Glutamatergic neuron (in vitro differentiated cells): ENCODE results near the gene LDAF1. TPM values are rescaled to one million over a fixed set of nuclear protein-coding genes. Genes with fewer than 3 reads are reported as not detected.
"Not testable (repeated sequence)": the region's sequence is repeated elsewhere in the genome, so short reads cannot be mapped to it uniquely, and the experiment has no call there.

Experiments used
- DNase-seq: peaks from one replicate; pipeline ENCODE4 v3.0.0; 2022
- H3K27ac Mint-ChIP-seq: one replicate; pipeline ENCODE4 v1.8.0; 2020; ENCODE audit warnings: mild to moderate bottlenecking, mixed read lengths, inconsistent platforms; ENCODE audit not compliant: unreplicated experiment
- H3K27me3 Mint-ChIP-seq: one replicate; pipeline ENCODE4 v1.8.0; 2020; ENCODE audit warnings: mild to moderate bottlenecking, moderate library complexity, mixed read lengths, inconsistent platforms; ENCODE audit not compliant: unreplicated experiment
- H3K36me3 Mint-ChIP-seq: one replicate; pipeline ENCODE4 v1.8.0; 2020; ENCODE audit warnings: mild to moderate bottlenecking, mixed read lengths, inconsistent platforms; ENCODE audit not compliant: unreplicated experiment
- H3K4me1 Mint-ChIP-seq: one replicate; pipeline ENCODE4 v1.8.0; 2020; ENCODE audit warnings: mild to moderate bottlenecking, low read depth, mixed read lengths, inconsistent platforms; ENCODE audit not compliant: unreplicated experiment
- H3K4me3 Mint-ChIP-seq: one replicate; pipeline ENCODE4 v1.8.0; 2020; ENCODE audit warnings: mild to moderate bottlenecking, mixed read lengths, inconsistent platforms; ENCODE audit not compliant: unreplicated experiment
- H3K9me3 Mint-ChIP-seq: one replicate; pipeline ENCODE4 v1.8.0; 2020; ENCODE audit warnings: mild to moderate bottlenecking, moderate library complexity, mixed read lengths, inconsistent platforms; ENCODE audit not compliant: unreplicated experiment
- CTCF ChIP-seq: fragments of 200-600 bp; sonication (generic); IDR thresholded peaks from one replicate; pipeline ENCODE4 v1.5.0; 2021; ENCODE audit not compliant: partially characterized antibody, unreplicated experiment
- total RNA-seq: library from RNA; stranded (reverse); fragmentation: NEBNext Ultra II Directional; extraction: Animal tissue kit (Norgen Biotek cat#: 25700); gene quantifications from one replicate; pipeline ENCODE4 v1.2.1, GENCODE V29; 2021; ENCODE audit not compliant: unreplicated experiment

LDAF1 gene
- total RNA-seq, 1 donor from 2014 or later: 23.2 TPM

- Mint-ChIP-seq H3K9me3 (no peaks in the 10 kb centered on the region), H3K4me1 (no peaks in the 10 kb centered on the region), H3K4me3 (no peak overlapping the region), H3K36me3 (peaks cover 9% of the 10 kb centered on the region), H3K27me3 (no peaks in the 10 kb centered on the region), H3K27ac (no peak overlapping the region)
- no peak for TF ChIP-seq CTCF
- no peak for DNase-seq
Observed at GRCh38 chr16:21189311-21189710, 30.8 kb downstream of the LDAF1 start.

- Mint-ChIP-seq H3K9me3 (no peaks in the 10 kb centered on the region), H3K27me3 (peaks cover 2% of the 10 kb centered on the region), H3K36me3 (peaks cover 4% of the 10 kb centered on the region), H3K4me3 (no peak overlapping the region), H3K4me1 (no peaks in the 10 kb centered on the region), H3K27ac (no peak overlapping the region)
- DNase-seq: no peak
- no peak for TF ChIP-seq CTCF
Observed at GRCh38 chr16:21190013-21190412, 31.5 kb downstream of the LDAF1 start.

- H3K36me3 Mint-ChIP-seq: peaks cover 4% of the 10 kb centered on the region
- H3K4me3 Mint-ChIP-seq: no peak overlapping the region
- no peak overlapping the region for H3K27ac Mint-ChIP-seq
- peaks cover 2% of the 10 kb centered on the region for H3K27me3 Mint-ChIP-seq
- no peaks in the 10 kb centered on the region for H3K9me3 Mint-ChIP-seq
- TF ChIP-seq CTCF: no peak
- DNase-seq: no peak
- H3K4me1 Mint-ChIP-seq: no peaks in the 10 kb centered on the region
Observed at GRCh38 chr16:21190599-21190998, 32.1 kb downstream of the LDAF1 start.

GRCh38 chr16:21192991-21193390 lies 34.5 kb downstream of the LDAF1 start:
- no peak for TF ChIP-seq CTCF
- H3K27me3 Mint-ChIP-seq: peaks cover 2% of the 10 kb centered on the region
- H3K27ac Mint-ChIP-seq: no peak overlapping the region
- H3K36me3 Mint-ChIP-seq: peaks cover 4% of the 10 kb centered on the region
- H3K4me1 Mint-ChIP-seq: no peaks in the 10 kb centered on the region
- H3K4me3 Mint-ChIP-seq: no peak overlapping the region
- H3K9me3 Mint-ChIP-seq: no peaks in the 10 kb centered on the region
- DNase-seq: no peak

GRCh38 chr16:21194771-21195301 lies 36.4 kb downstream of the LDAF1 start:
- no peak overlapping the region for H3K27ac Mint-ChIP-seq
- no peak overlapping the region for H3K4me3 Mint-ChIP-seq
- peaks cover 4% of the 10 kb centered on the region for H3K36me3 Mint-ChIP-seq
- no peak for TF ChIP-seq CTCF
- H3K27me3 Mint-ChIP-seq: peaks cover 2% of the 10 kb centered on the region
- no peaks in the 10 kb centered on the region for H3K4me1 Mint-ChIP-seq
- DNase-seq: no peak
- H3K9me3 Mint-ChIP-seq: no peaks in the 10 kb centered on the region

- not testable (repeated sequence) for DNase-seq
Observed at GRCh38 chr16:21195330-21195729, 36.9 kb downstream of the LDAF1 start.

More at GRCh38 chr16:21195330-21195729, 36.9 kb downstream of the LDAF1 start:
- H3K4me1 Mint-ChIP-seq, H3K36me3 Mint-ChIP-seq, H3K9me3 Mint-ChIP-seq, H3K4me3 Mint-ChIP-seq, H3K27me3 Mint-ChIP-seq, H3K27ac Mint-ChIP-seq: not testable (repeated sequence)
